ENCODE data around the gene AGK. TPM values are rescaled to one million over a fixed set of nuclear protein-coding genes. Genes with fewer than 3 reads are reported as not detected.

The AGK gene
- total RNA-seq, 4 donors from 2014 or later: 11.2 to 22.5 (median 17.7) TPM

- intact Hi-C loops (cut with DNase I): no loop called here
- Histone ChIP-seq H3K4me1 (peaks cover 0 to 21% (median 0%) of the 10 kb centered on the region in 3 donors), H3K4me3 (no peak overlapping the region), H3K36me3 (no peaks in the 10 kb centered on the region), H3K9me3 (no peaks in the 10 kb centered on the region), H3K27me3 (no peaks in the 10 kb centered on the region), H3K27ac (no peak overlapping the region)
- no peak for DNase-seq
- TF ChIP-seq POLR2A (IDR thresholded peaks at IDR 0.05): no peak
- TF ChIP-seq CTCF (IDR thresholded peaks at IDR 0.05): no peak
- 90 to 95% methylated on average over 3 of the region's 3 CpGs for WGBS, 2 donors
Observed at GRCh38 chr7:141691540-141691939, 140.3 kb downstream of the AGK start.

- TF ChIP-seq CTCF (IDR thresholded peaks at IDR 0.05) (no peak), POLR2A (IDR thresholded peaks at IDR 0.05) (no peak)
- Histone ChIP-seq H3K27me3 (no peaks in the 10 kb centered on the region), H3K36me3 (no peaks in the 10 kb centered on the region), H3K4me3 (no peak overlapping the region), H3K9me3 (no peaks in the 10 kb centered on the region), H3K4me1 (peaks cover 0 to 24% (median 1%) of the 10 kb centered on the region in 3 donors), H3K27ac (no peak overlapping the region)
- no peak for DNase-seq
- intact Hi-C loops (cut with DNase I): no loop called here
- 81 to 92% methylated on average over 4 of the region's 4 CpGs for WGBS, 2 donors
Observed at GRCh38 chr7:141691961-141692360, 140.8 kb downstream of the AGK start.

GRCh38 chr7:141693082-141693481 is 141.9 kb downstream of the AGK start:
- DNase-seq: no peak
- Histone ChIP-seq H3K4me3 (no peak overlapping the region), H3K9me3 (no peaks in the 10 kb centered on the region), H3K36me3 (no peaks in the 10 kb centered on the region), H3K27me3 (no peaks in the 10 kb centered on the region), H3K27ac (no peak overlapping the region), H3K4me1 (peaks cover 0 to 31% (median 3%) of the 10 kb centered on the region in 3 donors)
- intact Hi-C loops (cut with DNase I): no loop called here
- TF ChIP-seq CTCF (IDR thresholded peaks at IDR 0.05): no peak
- 84% methylated on average over 3 of the region's 3 CpGs for WGBS, 2 donors

GRCh38 chr7:141695803-141696289 is 144.6 kb downstream of the AGK start:
- H3K4me1 ChIP-seq: peaks cover 3 to 58% (median 4%) of the 10 kb centered on the region in 3 donors
- no peak for TF ChIP-seq POLR2A (IDR thresholded peaks at IDR 0.05)
- no peak for TF ChIP-seq CTCF (IDR thresholded peaks at IDR 0.05)
- no peaks in the 10 kb centered on the region for H3K9me3 ChIP-seq
- H3K27me3 ChIP-seq: no peaks in the 10 kb centered on the region
- H3K36me3 ChIP-seq: no peaks in the 10 kb centered on the region
- H3K27ac ChIP-seq: no peak overlapping the region
- intact Hi-C loops (cut with DNase I): no loop called here
- 0 to 71% methylated on average over 1 to 6 of the region's 6 CpGs for WGBS, 2 donors
- DNase-seq: no peak
- no peak overlapping the region for H3K4me3 ChIP-seq

GRCh38 chr7:141696348-141696747 is 145.1 kb downstream of the AGK start:
- no peak for DNase-seq
- H3K4me3 ChIP-seq: no peak overlapping the region
- intact Hi-C loops (cut with DNase I): no loop called here
- peaks cover 3 to 62% (median 4%) of the 10 kb centered on the region in 3 donors for H3K4me1 ChIP-seq
- 34 to 56% methylated on average over 2 of the region's 2 CpGs for WGBS, 2 donors
- TF ChIP-seq CTCF (IDR thresholded peaks at IDR 0.05) (no peak), POLR2A (IDR thresholded peaks at IDR 0.05) (no peak)
- H3K9me3 ChIP-seq: no peaks in the 10 kb centered on the region
- no peaks in the 10 kb centered on the region for H3K27me3 ChIP-seq
- no peak overlapping the region for H3K27ac ChIP-seq
- no peaks in the 10 kb centered on the region for H3K36me3 ChIP-seq
